Common myeloid progenitor, CD34-positive (primary cell): ENCODE data around the gene ELOVL6.

ENCODE experiments used
- CTCF ChIA-PET: fragments of 350-600 bp; sonication (Branson Sonifier 250); formaldehyde crosslinking; loops from one replicate; lab custom pipeline; 2021; ENCODE audit warnings: antibody characterized with exemption; lab: Charles Lee
- POLR2A ChIA-PET: fragments of 350-600 bp; sonication (Branson Sonifier 250); formaldehyde crosslinking; loops from one replicate; lab custom pipeline; 2021; ENCODE audit warnings: antibody characterized with exemption; lab: Charles Lee
- DNase-seq, 3 donors: peaks; one replicate each; pipeline versions ENCODE4 v3.0.0 to v3.0.0-alpha.2; 2013
- H3K27ac ChIP-seq, 2 experiments: 1 replicate in 1 of 2; 2 replicates in 1 of 2; pipeline ENCODE4 v1.7.0; 2013; ENCODE audit warnings: inconsistent platforms in 2 of 2, low read length in 2 of 2, mild to moderate bottlenecking in 2 of 2, low read depth in 1 of 2, moderate library complexity in 1 of 2; ENCODE audit not compliant: severe bottlenecking in 2 of 2, insufficient read depth in 1 of 2, poor library complexity in 1 of 2
- H3K27me3 ChIP-seq, 5 experiments: replicated peaks in 2 of 5; 1 replicate in 3 of 5; 2 replicates in 2 of 5; pipeline versions ENCODE4 v1.6.1 to v1.7.0; 2013; ENCODE audit warnings: low read length in 4 of 5, mild to moderate bottlenecking in 2 of 5, moderate library complexity in 2 of 5, inconsistent platforms in 1 of 5; ENCODE audit not compliant: insufficient read depth in 5 of 5, control insufficient read depth in 4 of 5
- H3K36me3 ChIP-seq, 4 experiments: 1 replicate in 2 of 4; 2 replicates in 2 of 4; pipeline versions ENCODE4 v1.6.1 to v1.7.0; 2013; ENCODE audit warnings: low read length in 3 of 4, control low read depth in 1 of 4, mild to moderate bottlenecking in 1 of 4; ENCODE audit not compliant: control insufficient read depth in 4 of 4, insufficient read depth in 4 of 4
- H3K4me1 ChIP-seq, 4 experiments: 1 replicate in 3 of 4; 2 replicates in 1 of 4; pipeline versions ENCODE4 v1.6.1 to v1.7.1; 2013; ENCODE audit warnings: low read length in 3 of 4, mild to moderate bottlenecking in 3 of 4, control low read depth in 1 of 4, inconsistent platforms in 1 of 4, moderate library complexity in 1 of 4; ENCODE audit not compliant: control insufficient read depth in 4 of 4, insufficient read depth in 4 of 4; ENCODE audit errors: control extremely low read depth in 1 of 4
- H3K4me3 ChIP-seq, 7 experiments: 1 replicate in 4 of 7; 2 replicates in 3 of 7; pipeline versions ENCODE4 v1.5.1 to v1.7.0; 2013; ENCODE audit warnings: mild to moderate bottlenecking in 7 of 7, low read length in 6 of 7, moderate library complexity in 6 of 7, inconsistent platforms in 2 of 7, low read depth in 2 of 7, control low read depth in 1 of 7; ENCODE audit not compliant: insufficient read depth in 4 of 7, control insufficient read depth in 1 of 7; ENCODE audit errors: extremely low read depth in 1 of 7
- H3K9me3 ChIP-seq, 5 experiments: 1 replicate in 4 of 5; 2 replicates in 1 of 5; pipeline versions ENCODE4 v1.6.1 to v1.7.1; 2013; ENCODE audit warnings: low read length in 4 of 5, mild to moderate bottlenecking in 2 of 5, inconsistent platforms in 1 of 5, low read depth in 1 of 5, moderate library complexity in 1 of 5; ENCODE audit not compliant: control insufficient read depth in 4 of 5, insufficient read depth in 2 of 5; ENCODE audit errors: control extremely low read depth in 1 of 5
- WGBS: methylation state at CpG from one replicate; pipeline ENCODE4 v1.1.5; 2013; ENCODE audit not compliant: insufficient coverage; 5-methylcytosine and 5-hydroxymethylcytosine counted together

The ELOVL6 gene

GRCh38 chr4:110074570-110074969, 123.8 kb downstream of the ELOVL6 start:
- H3K36me3 ChIP-seq, result peaks cover 0 to 9% (median 0%) of the 10 kb centered on the region in 4 experiments
- no peaks in the 10 kb centered on the region for H3K9me3 ChIP-seq
- POLR2A ChIA-PET, result no interaction called here
- 94% methylated on average over 2 of the region's 4 CpGs for WGBS
- H3K4me3 ChIP-seq, result no peak overlapping the region
- no peaks in the 10 kb centered on the region for H3K4me1 ChIP-seq
- H3K27me3 ChIP-seq, result no peaks in the 10 kb centered on the region
- no peak overlapping the region for H3K27ac ChIP-seq
- CTCF ChIA-PET, result no interaction called here
- no peak for DNase-seq

GRCh38 chr4:110073053-110073845, 125.2 kb downstream of the ELOVL6 start:
- Histone ChIP-seq H3K36me3 (peaks cover 0 to 13% (median 0%) of the 10 kb centered on the region in 4 experiments), H3K4me3 (no peak overlapping the region), H3K27me3 (no peaks in the 10 kb centered on the region), H3K27ac (no peak overlapping the region), H3K4me1 (no peaks in the 10 kb centered on the region), H3K9me3 (no peaks in the 10 kb centered on the region)
- DNase-seq, result no peak
- CTCF ChIA-PET, result no interaction called here
- WGBS, result 89% methylated on average over 7 of the region's 10 CpGs
- POLR2A ChIA-PET, result no interaction called here

GRCh38 chr4:110071466-110071865, 126.9 kb downstream of the ELOVL6 start:
- DNase-seq, result no peak
- Histone ChIP-seq H3K36me3 (peaks cover 0 to 13% (median 0%) of the 10 kb centered on the region in 4 experiments), H3K27ac (no peak overlapping the region), H3K4me3 (no peak overlapping the region), H3K4me1 (no peaks in the 10 kb centered on the region), H3K27me3 (no peaks in the 10 kb centered on the region), H3K9me3 (no peaks in the 10 kb centered on the region)
- CTCF ChIA-PET, result no interaction called here
- 100% methylated on average over 3 of the region's 6 CpGs for WGBS
- POLR2A ChIA-PET, result no interaction called here

DNA sequence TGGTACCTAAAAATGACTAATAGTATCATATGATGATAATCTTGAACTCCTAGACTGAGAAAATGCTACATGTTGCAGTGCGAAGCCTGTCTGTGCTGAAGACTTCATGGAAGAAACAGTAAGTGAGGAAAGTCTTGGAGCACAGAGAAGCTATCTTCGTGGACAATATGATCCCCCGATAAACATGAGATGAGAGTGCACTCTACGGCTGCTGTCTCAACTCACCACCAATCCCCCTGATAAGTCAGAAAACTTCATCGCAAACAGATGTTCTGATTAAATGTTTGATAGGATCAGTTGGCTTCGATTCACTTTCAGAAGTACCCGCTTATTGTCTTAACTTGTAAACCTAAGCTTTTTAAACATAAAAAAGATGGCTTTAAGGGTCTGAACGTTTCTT, 130.2 kb downstream of the ELOVL6 start:
- no peak overlapping the region for H3K27ac ChIP-seq
- no peaks in the 10 kb centered on the region for H3K9me3 ChIP-seq
- H3K36me3 ChIP-seq, result peaks cover 0 to 10% (median 0%) of the 10 kb centered on the region in 4 experiments
- DNase-seq, result no peak
- ChIA-PET CTCF (interaction anchor here (0.6 to 1.4 kb wide), 2 partner anchors 17 to 61 kb away, joined by 3 to 6 read pairs; no protein-coding TSS in a partner anchor), POLR2A (no interaction called here)
- no peaks in the 10 kb centered on the region for H3K27me3 ChIP-seq
- H3K4me1 ChIP-seq, result no peaks in the 10 kb centered on the region
- WGBS, result 74% methylated on average over 2 of the region's 8 CpGs
- no peak overlapping the region for H3K4me3 ChIP-seq

DNA sequence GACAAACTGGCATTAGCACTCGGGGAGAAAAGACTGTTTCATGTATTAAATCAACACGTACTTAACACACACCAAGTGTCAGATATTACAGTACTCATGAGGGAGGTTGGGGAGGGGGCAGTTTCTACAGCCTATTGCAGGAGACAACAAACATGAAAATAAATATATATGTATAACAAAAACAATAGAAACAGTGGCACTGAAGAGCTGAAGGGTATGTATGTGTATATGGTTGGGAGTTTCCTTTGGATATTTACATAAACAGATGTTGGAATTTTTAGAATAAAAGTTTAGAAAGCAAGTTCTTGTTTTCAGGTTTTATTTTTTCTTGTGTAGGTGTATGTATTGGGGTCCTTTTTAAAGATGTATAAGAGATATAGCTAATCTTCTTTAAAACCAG, 133.5 kb downstream of the ELOVL6 start:
- Histone ChIP-seq H3K4me1 (peaks cover 0 to 8% (median under 1%) of the 10 kb centered on the region in 4 experiments), H3K27ac (no peak overlapping the region), H3K27me3 (no peaks in the 10 kb centered on the region), H3K36me3 (peaks cover 0 to 4% (median 0%) of the 10 kb centered on the region in 4 experiments), H3K4me3 (no peak overlapping the region), H3K9me3 (no peaks in the 10 kb centered on the region)
- ChIA-PET POLR2A (no interaction called here), CTCF (interaction anchor here (1.2 to 1.5 kb wide), 2 partner anchors 14 to 15 kb away, joined by 3 to 6 read pairs; no protein-coding TSS in a partner anchor)
- DNase-seq, result no peak
- no CpG with 5 or more reads among the region's 2 CpGs for WGBS

GRCh38 chr4:110064295-110064694, 134.1 kb downstream of the ELOVL6 start:
- H3K4me1 ChIP-seq, result peaks cover 0 to 15% (median 5%) of the 10 kb centered on the region in 4 experiments
- no peak overlapping the region for H3K27ac ChIP-seq
- H3K36me3 ChIP-seq, result peaks cover 0 to 1% (median 0%) of the 10 kb centered on the region in 4 experiments
- no peak for DNase-seq
- ChIA-PET CTCF (interaction anchor here (1.1 to 1.5 kb wide), 3 partner anchors 9 to 15 kb away, joined by 3 to 6 read pairs (median 3); no protein-coding TSS in a partner anchor), POLR2A (no interaction called here)
- no peak overlapping the region for H3K4me3 ChIP-seq
- H3K9me3 ChIP-seq, result no peaks in the 10 kb centered on the region
- no peaks in the 10 kb centered on the region for H3K27me3 ChIP-seq
- 71% methylated on average over 1 of the region's 1 CpG for WGBS

- no peak overlapping the region for H3K4me3 ChIP-seq
- H3K4me1 ChIP-seq, result peaks cover 0 to 15% (median 5%) of the 10 kb centered on the region in 4 experiments
- no peaks in the 10 kb centered on the region for H3K27me3 ChIP-seq
- WGBS, result 98% methylated on average over 4 of the region's 5 CpGs
- CTCF ChIA-PET, result interaction anchor here (1.9 to 4.6 kb wide), 2 partner anchors 10 to 13 kb away, joined by 9 to 17 read pairs; no protein-coding TSS in a partner anchor
- DNase-seq, result no peak
- POLR2A ChIA-PET, result no interaction called here
- H3K36me3 ChIP-seq, result peaks cover 0 to 6% (median 0%) of the 10 kb centered on the region in 4 experiments
- H3K9me3 ChIP-seq, result no peaks in the 10 kb centered on the region
- no peak overlapping the region for H3K27ac ChIP-seq
Measured at GRCh38 chr4:110062166-110062565, 136.2 kb downstream of the ELOVL6 start.
